Measurements from ENCODE around the gene DYNC2I2. TPM values are rescaled to one million over a fixed set of nuclear protein-coding genes. Genes with fewer than 3 reads are reported as not detected.

The DYNC2I2 gene
- total RNA-seq, 5 donors from 2014 or later (not counting 1 experiment from before 2014, with no cell fraction given): 4.1 to 10.5 (median 8.0) TPM

DNA sequence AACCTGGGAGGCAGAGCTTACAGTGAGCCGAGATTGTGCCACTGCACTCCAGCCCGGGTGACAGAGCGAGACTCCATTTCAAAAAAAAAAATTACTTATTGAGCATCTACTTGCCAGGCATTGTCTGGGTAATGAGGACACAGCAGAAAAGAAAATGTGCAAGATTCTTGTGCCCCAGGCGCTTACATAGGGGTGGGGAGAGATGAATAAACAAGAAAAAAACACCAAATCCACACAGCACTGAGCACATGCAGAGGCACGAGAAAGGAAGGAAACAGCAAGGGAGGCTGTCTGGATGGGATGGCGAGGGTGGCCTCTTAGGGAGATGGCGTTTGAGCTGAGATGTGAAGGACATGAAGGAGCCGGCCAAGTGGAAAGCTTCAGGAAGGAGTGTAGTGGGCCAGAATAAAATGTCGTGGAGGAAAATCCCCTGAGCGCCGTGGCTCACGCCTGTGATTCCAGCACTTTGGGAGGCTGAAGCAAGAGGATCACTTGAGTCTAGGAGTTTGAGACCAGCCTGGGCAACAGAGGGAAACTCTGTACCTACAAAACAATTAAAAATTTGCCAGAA, 13.9 kb downstream of the DYNC2I2 start:
- no peak for DNase-seq
- no peaks in the 10 kb centered on the region for H3K9me3 ChIP-seq
- H3K36me3 ChIP-seq (ENCODE audit: control insufficient read depth in 2 of 2, extremely low read depth in 1 of 2, insufficient read depth in 1 of 2, low read length in 1 of 2): peaks cover 0 to 3% of the 10 kb centered on the region in 2 donors
- 93% methylated on average over 6 of the region's 12 CpGs for WGBS (ENCODE audit: insufficient coverage)
- no peaks in the 10 kb centered on the region for H3K27me3 ChIP-seq (replicated peaks in 1 of 2; ENCODE audit: control insufficient read depth in 2 of 2, extremely low read depth in 1 of 2, insufficient read depth in 2 of 2, low read length in 1 of 2)
- Mint-ChIP-seq H3K9me3 (no peaks in the 10 kb centered on the region), H3K4me3 (no peak overlapping the region), H3K36me3 (no peaks in the 10 kb centered on the region), H3K27me3 (no peaks in the 10 kb centered on the region), H3K27ac (no peak overlapping the region), H3K4me1 (no peaks in the 10 kb centered on the region)
- ChIA-PET CTCF (no interaction called here), POLR2A (no interaction called here)
- no peak for ATAC-seq (replicated peaks in 1 of 4)
- no peak overlapping the region for H3K27ac ChIP-seq (ENCODE audit: low read length)
- H3K4me3 ChIP-seq (ENCODE audit: control insufficient read depth in 1 of 2, extremely low read depth in 1 of 2, low read length in 1 of 2): no peak overlapping the region
- no peaks in the 10 kb centered on the region for H3K4me1 ChIP-seq (ENCODE audit: control insufficient read depth in 1 of 2, extremely low read depth in 1 of 2, insufficient read depth in 2 of 2, low read length in 2 of 2)

DNA sequence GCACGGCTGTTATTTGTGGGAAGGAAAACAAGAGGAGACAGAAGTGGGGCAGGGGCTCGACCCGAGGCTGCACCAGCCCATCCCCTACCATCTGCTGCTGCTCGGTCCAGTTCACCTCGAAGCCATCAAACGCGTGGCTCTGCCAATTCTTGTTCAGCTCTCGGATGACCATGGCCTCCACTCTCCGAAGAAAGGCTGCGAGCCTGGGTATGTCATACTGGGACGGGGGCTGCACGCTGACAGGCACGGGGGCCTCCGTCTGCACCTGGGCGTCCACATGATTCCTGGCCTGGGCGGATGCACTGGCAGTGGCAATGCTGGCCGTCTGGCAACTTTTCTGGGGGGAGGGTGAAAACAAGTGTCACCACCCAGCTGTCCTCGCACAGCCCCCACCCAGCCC, 16.0 kb downstream of the DYNC2I2 start:
- no peaks in the 10 kb centered on the region for H3K9me3 ChIP-seq
- no peaks in the 10 kb centered on the region for H3K27me3 Mint-ChIP-seq
- no peak overlapping the region for H3K4me3 Mint-ChIP-seq
- no peak for DNase-seq
- ATAC-seq (replicated peaks in 1 of 4): no peak
- no peaks in the 10 kb centered on the region for H3K4me1 Mint-ChIP-seq
- H3K4me3 ChIP-seq (ENCODE audit: control insufficient read depth in 1 of 2, extremely low read depth in 1 of 2, low read length in 1 of 2): no peak overlapping the region
- H3K27ac ChIP-seq (ENCODE audit: low read length): no peak overlapping the region
- H3K27ac Mint-ChIP-seq: no peak overlapping the region
- WGBS (ENCODE audit: insufficient coverage): 97% methylated on average over 16 of the region's 18 CpGs
- no peaks in the 10 kb centered on the region for H3K27me3 ChIP-seq (replicated peaks in 1 of 2; ENCODE audit: control insufficient read depth in 2 of 2, extremely low read depth in 1 of 2, insufficient read depth in 2 of 2, low read length in 1 of 2)
- CTCF ChIA-PET: no interaction called here
- H3K4me1 ChIP-seq (ENCODE audit: control insufficient read depth in 1 of 2, extremely low read depth in 1 of 2, insufficient read depth in 2 of 2, low read length in 2 of 2): no peaks in the 10 kb centered on the region
- H3K9me3 Mint-ChIP-seq: no peaks in the 10 kb centered on the region
- POLR2A ChIA-PET: no interaction called here
- peaks cover 0 to 3% of the 10 kb centered on the region in 2 donors for H3K36me3 ChIP-seq (ENCODE audit: control insufficient read depth in 2 of 2, extremely low read depth in 1 of 2, insufficient read depth in 1 of 2, low read length in 1 of 2)
- H3K36me3 Mint-ChIP-seq: no peaks in the 10 kb centered on the region

- POLR2A ChIA-PET: interaction anchor here in 1 of 2 donors (0.6 kb wide), 1 partner anchor 288 kb away, joined by 5 read pairs; no protein-coding TSS in a partner anchor
- Mint-ChIP-seq H3K27me3 (no peaks in the 10 kb centered on the region), H3K4me3 (no peak overlapping the region), H3K9me3 (no peaks in the 10 kb centered on the region), H3K27ac (no peak overlapping the region), H3K36me3 (no peaks in the 10 kb centered on the region), H3K4me1 (no peaks in the 10 kb centered on the region)
- Histone ChIP-seq H3K4me1 (ENCODE audit: control insufficient read depth in 1 of 2, extremely low read depth in 1 of 2, insufficient read depth in 2 of 2, low read length in 2 of 2) (no peaks in the 10 kb centered on the region), H3K27me3 (replicated peaks in 1 of 2; ENCODE audit: control insufficient read depth in 2 of 2, extremely low read depth in 1 of 2, insufficient read depth in 2 of 2, low read length in 1 of 2) (no peaks in the 10 kb centered on the region), H3K27ac (ENCODE audit: low read length) (no peak overlapping the region), H3K9me3 (no peaks in the 10 kb centered on the region), H3K4me3 (ENCODE audit: control insufficient read depth in 1 of 2, extremely low read depth in 1 of 2, low read length in 1 of 2) (no peak overlapping the region), H3K36me3 (ENCODE audit: control insufficient read depth in 2 of 2, extremely low read depth in 1 of 2, insufficient read depth in 1 of 2, low read length in 1 of 2) (peaks cover 3 to 8% of the 10 kb centered on the region in 2 donors)
- ATAC-seq (replicated peaks in 1 of 4) (no peak), DNase-seq (no peak)
- CTCF ChIA-PET: interaction anchor here (0.7 kb wide), 2 partner anchors 65 to 1423 kb away, joined by 3 read pairs; no protein-coding TSS in a partner anchor
- no CpG with 5 or more reads among the region's 4 CpGs for WGBS (ENCODE audit: insufficient coverage)
These were observed 18.1 kb downstream of the DYNC2I2 start for GRCh38 chr9:128638580-128638979.

DNA sequence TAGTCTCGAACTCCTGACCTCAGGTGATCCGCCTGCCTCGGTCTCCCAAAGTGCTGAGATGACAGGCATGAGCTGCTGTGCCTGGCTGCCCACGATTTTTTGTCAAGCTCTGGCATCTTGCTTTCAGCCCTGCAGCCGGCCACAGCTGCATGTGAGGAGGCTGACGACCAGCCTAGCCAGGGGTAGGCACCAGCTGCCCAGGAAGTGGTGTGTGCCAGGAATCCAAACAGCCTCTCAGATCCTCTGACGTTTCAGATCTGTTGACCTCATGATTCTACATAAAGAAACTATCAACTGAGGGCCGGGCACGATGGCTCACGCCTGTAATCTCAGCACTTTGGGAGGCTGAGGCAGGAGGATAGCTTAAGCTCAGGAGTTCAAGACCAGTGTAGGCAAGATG, 19.0 kb downstream of the DYNC2I2 start:
- no peak overlapping the region for H3K27ac Mint-ChIP-seq
- H3K27me3 Mint-ChIP-seq: no peaks in the 10 kb centered on the region
- no peak overlapping the region for H3K4me3 Mint-ChIP-seq
- peaks cover 3 to 17% of the 10 kb centered on the region in 2 donors for H3K36me3 ChIP-seq (ENCODE audit: control insufficient read depth in 2 of 2, extremely low read depth in 1 of 2, insufficient read depth in 1 of 2, low read length in 1 of 2)
- ATAC-seq (replicated peaks in 1 of 4) (no peak), DNase-seq (no peak)
- H3K9me3 Mint-ChIP-seq: no peaks in the 10 kb centered on the region
- CTCF ChIA-PET: no interaction called here
- no peaks in the 10 kb centered on the region for H3K27me3 ChIP-seq (replicated peaks in 1 of 2; ENCODE audit: control insufficient read depth in 2 of 2, extremely low read depth in 1 of 2, insufficient read depth in 2 of 2, low read length in 1 of 2)
- POLR2A ChIA-PET: interaction anchor here in 1 of 2 donors (0.6 kb wide), 1 partner anchor 26 kb away, joined by 4 read pairs; no protein-coding TSS in a partner anchor
- WGBS (ENCODE audit: insufficient coverage): 80% methylated on average over 6 of the region's 10 CpGs
- H3K27ac ChIP-seq (ENCODE audit: low read length): no peak overlapping the region
- H3K9me3 ChIP-seq: no peaks in the 10 kb centered on the region
- no peaks in the 10 kb centered on the region for H3K4me1 ChIP-seq (ENCODE audit: control insufficient read depth in 1 of 2, extremely low read depth in 1 of 2, insufficient read depth in 2 of 2, low read length in 2 of 2)
- no peaks in the 10 kb centered on the region for H3K4me1 Mint-ChIP-seq
- H3K4me3 ChIP-seq (ENCODE audit: control insufficient read depth in 1 of 2, extremely low read depth in 1 of 2, low read length in 1 of 2): no peak overlapping the region
- H3K36me3 Mint-ChIP-seq: peaks cover 4% of the 10 kb centered on the region

DNA sequence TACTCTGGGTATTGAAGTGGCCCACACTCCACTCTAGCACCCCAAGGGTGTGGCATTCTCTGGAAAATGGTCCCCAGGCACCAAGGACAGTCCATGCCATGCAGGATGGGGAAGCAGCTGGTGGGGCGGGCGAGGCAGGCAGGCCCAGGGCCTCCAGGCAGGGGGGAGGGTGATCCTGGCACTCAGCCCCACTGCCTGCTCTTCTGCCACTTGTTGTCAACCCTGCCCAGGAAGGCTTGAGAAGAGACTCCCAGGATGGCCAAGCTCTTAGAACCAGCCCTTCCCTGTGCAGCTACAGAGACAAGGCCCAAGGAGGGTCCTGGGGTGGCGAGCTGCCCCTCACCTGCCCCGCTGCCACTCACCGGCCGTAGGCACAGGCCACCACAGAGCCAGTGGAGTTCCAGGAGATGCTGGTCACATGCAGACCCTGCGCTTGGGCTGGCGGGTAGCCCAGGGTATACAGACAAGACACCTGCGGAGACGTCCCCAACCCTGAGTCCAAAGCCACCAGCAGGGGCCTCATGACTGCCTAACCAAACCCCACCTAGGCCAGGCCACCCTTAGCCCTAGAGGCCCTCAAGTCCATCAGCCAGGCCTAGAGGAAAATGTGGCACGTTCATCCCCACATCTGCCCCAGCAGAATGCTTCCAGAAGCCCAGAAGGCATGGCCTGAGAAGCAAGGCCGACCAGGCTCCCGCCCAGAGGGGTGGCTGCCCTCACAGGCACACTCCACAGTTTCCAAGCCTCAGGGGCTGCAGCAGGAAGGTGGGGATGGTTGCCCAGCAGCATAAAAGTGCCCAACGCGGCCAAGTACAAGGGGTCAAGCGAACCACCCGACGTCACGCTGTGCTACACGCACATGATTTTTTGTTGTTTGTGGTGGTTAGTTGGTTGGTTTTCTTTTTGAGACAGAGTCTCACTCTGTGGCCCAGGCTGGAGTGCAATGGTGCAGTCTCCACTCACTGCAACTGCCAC, 19.8 kb downstream of the DYNC2I2 start:
- no peaks in the 10 kb centered on the region for H3K27me3 Mint-ChIP-seq
- H3K4me3 ChIP-seq (ENCODE audit: control insufficient read depth in 1 of 2, extremely low read depth in 1 of 2, low read length in 1 of 2): no peak overlapping the region
- CTCF ChIA-PET: interaction anchor here in 1 of 2 donors (0.5 kb wide), 1 partner anchor 907 kb away, joined by 9 read pairs; no protein-coding TSS in a partner anchor
- POLR2A ChIA-PET: no interaction called here
- no peak overlapping the region for H3K4me3 Mint-ChIP-seq
- H3K4me1 Mint-ChIP-seq: no peaks in the 10 kb centered on the region
- H3K36me3 ChIP-seq (ENCODE audit: control insufficient read depth in 2 of 2, extremely low read depth in 1 of 2, insufficient read depth in 1 of 2, low read length in 1 of 2): peaks cover 7 to 25% of the 10 kb centered on the region in 2 donors
- no peaks in the 10 kb centered on the region for H3K27me3 ChIP-seq (replicated peaks in 1 of 2; ENCODE audit: control insufficient read depth in 2 of 2, extremely low read depth in 1 of 2, insufficient read depth in 2 of 2, low read length in 1 of 2)
- H3K36me3 Mint-ChIP-seq: peaks cover 7% of the 10 kb centered on the region
- no peak overlapping the region for H3K27ac Mint-ChIP-seq
- H3K4me1 ChIP-seq (ENCODE audit: control insufficient read depth in 1 of 2, extremely low read depth in 1 of 2, insufficient read depth in 2 of 2, low read length in 2 of 2): no peaks in the 10 kb centered on the region
- H3K27ac ChIP-seq (ENCODE audit: low read length): no peak overlapping the region
- no peaks in the 10 kb centered on the region for H3K9me3 ChIP-seq
- ATAC-seq (replicated peaks in 1 of 4): no peak
- WGBS (ENCODE audit: insufficient coverage): 98% methylated on average over 11 of the region's 20 CpGs
- no peak for DNase-seq
- H3K9me3 Mint-ChIP-seq: no peaks in the 10 kb centered on the region

- CTCF ChIA-PET: no interaction called here
- DNase-seq: no peak
These were observed 20.6 kb downstream of the DYNC2I2 start for GRCh38 chr9:128636024-128636390.

More at GRCh38 chr9:128636024-128636390, 20.6 kb downstream of the DYNC2I2 start:
- peaks cover 12 to 34% of the 10 kb centered on the region in 2 donors for H3K36me3 ChIP-seq (ENCODE audit: control insufficient read depth in 2 of 2, extremely low read depth in 1 of 2, insufficient read depth in 1 of 2, low read length in 1 of 2)
- no peaks in the 10 kb centered on the region for H3K27me3 ChIP-seq (replicated peaks in 1 of 2; ENCODE audit: control insufficient read depth in 2 of 2, extremely low read depth in 1 of 2, insufficient read depth in 2 of 2, low read length in 1 of 2)
- Mint-ChIP-seq H3K4me3 (no peak overlapping the region), H3K4me1 (no peaks in the 10 kb centered on the region), H3K27ac (no peak overlapping the region), H3K36me3 (peaks cover 12% of the 10 kb centered on the region), H3K27me3 (no peaks in the 10 kb centered on the region), H3K9me3 (no peaks in the 10 kb centered on the region)
- 96% methylated on average over 13 of the region's 16 CpGs for WGBS (ENCODE audit: insufficient coverage)
- no peak overlapping the region for H3K4me3 ChIP-seq (ENCODE audit: control insufficient read depth in 1 of 2, extremely low read depth in 1 of 2, low read length in 1 of 2)
- POLR2A ChIA-PET: no interaction called here
- ATAC-seq (replicated peaks in 1 of 4): no peak
- no peak overlapping the region for H3K27ac ChIP-seq (ENCODE audit: low read length)
- H3K4me1 ChIP-seq (ENCODE audit: control insufficient read depth in 1 of 2, extremely low read depth in 1 of 2, insufficient read depth in 2 of 2, low read length in 2 of 2): no peaks in the 10 kb centered on the region
- H3K9me3 ChIP-seq: no peaks in the 10 kb centered on the region
